DND-41 (cell line): ENCODE data around the gene ENTPD5.
"Not testable (repeated sequence)": the region's sequence is repeated elsewhere in the genome, so short reads cannot be mapped to it uniquely, and the experiment has no call there.

Experiments
- ATAC-seq: fragments of 200-7000 bp; cut with Tn5 transposase; 3 replicates; pipeline ENCODE4 v1.9.1; 2021; ENCODE audit warnings: low read depth; ENCODE audit not compliant: insufficient read depth
- DNase-seq: peaks from one replicate; pipeline ENCODE4 v3.0.0-alpha.2; 2020
- H2AFZ ChIP-seq: 2 replicates; pipeline ENCODE4 v1.6.0; 2012; ENCODE audit warnings: low read depth, low read length
- H3K27ac ChIP-seq: 2 replicates; pipeline ENCODE4 v1.5.1; 2012; ENCODE audit warnings: low read length, inconsistent platforms
- H3K27me3 ChIP-seq: fragments of 200-600 bp; sonication (generic); 2 replicates; pipeline ENCODE4 v1.6.0; 2012; ENCODE audit warnings: low read length, mild to moderate bottlenecking, inconsistent platforms; ENCODE audit not compliant: insufficient read depth, poor library complexity
- H3K36me3 ChIP-seq: 2 replicates; pipeline ENCODE4 v1.5.1; 2012; ENCODE audit warnings: low read length, inconsistent platforms; ENCODE audit not compliant: insufficient read depth
- H3K4me1 ChIP-seq: 2 replicates; pipeline ENCODE4 v1.5.1; 2012; ENCODE audit warnings: mild to moderate bottlenecking, low read length; ENCODE audit not compliant: insufficient read depth
- H3K4me2 ChIP-seq: 2 replicates; pipeline ENCODE4 v1.6.0; 2012; ENCODE audit warnings: mild to moderate bottlenecking, moderate library complexity, low read length, inconsistent platforms; ENCODE audit not compliant: insufficient read depth
- H3K4me3 ChIP-seq, 2 experiments: fragments of 200-600 bp in 1 of 2; shearing (Covaris generic) in 1 of 2; 2 replicates each; pipeline ENCODE4 v1.5.1; 2012 to 2016; ENCODE audit warnings: inconsistent platforms in 2 of 2, low read length in 2 of 2, mild to moderate bottlenecking in 2 of 2, low read depth in 1 of 2, moderate library complexity in 1 of 2
- H3K79me2 ChIP-seq: 2 replicates; pipeline ENCODE4 v1.6.0; 2012; ENCODE audit warnings: low read length, inconsistent platforms; ENCODE audit not compliant: insufficient read depth
- H3K9ac ChIP-seq: 2 replicates; pipeline ENCODE4 v1.6.0; 2012; ENCODE audit warnings: low read depth, mild to moderate bottlenecking, inconsistent platforms, low read length, moderate library complexity
- H3K9me3 ChIP-seq: 2 replicates; pipeline ENCODE4 v1.5.1; 2012; ENCODE audit warnings: low read length, moderate library complexity, mild to moderate bottlenecking, inconsistent platforms; ENCODE audit not compliant: insufficient read depth, severe bottlenecking
- H4K20me1 ChIP-seq: 2 replicates; pipeline ENCODE4 v1.6.0; 2012; ENCODE audit warnings: low read length; ENCODE audit not compliant: insufficient read depth
- CTCF ChIP-seq: IDR thresholded peaks from 2 replicates; pipeline ENCODE4 v1.5.1; 2012; ENCODE audit warnings: borderline replicate concordance, low read length, moderate library complexity, mild to moderate bottlenecking; ENCODE audit not compliant: poor library complexity, severe bottlenecking; ENCODE audit errors: extremely low read depth
- EZH2 ChIP-seq: IDR thresholded peaks from 3 replicates; pipeline ENCODE4 v1.6.1; 2012; ENCODE audit warnings: borderline replicate concordance, low read depth, mild to moderate bottlenecking, moderate library complexity, low read length, inconsistent platforms; ENCODE audit not compliant: severe bottlenecking

Gene ENTPD5

DNA sequence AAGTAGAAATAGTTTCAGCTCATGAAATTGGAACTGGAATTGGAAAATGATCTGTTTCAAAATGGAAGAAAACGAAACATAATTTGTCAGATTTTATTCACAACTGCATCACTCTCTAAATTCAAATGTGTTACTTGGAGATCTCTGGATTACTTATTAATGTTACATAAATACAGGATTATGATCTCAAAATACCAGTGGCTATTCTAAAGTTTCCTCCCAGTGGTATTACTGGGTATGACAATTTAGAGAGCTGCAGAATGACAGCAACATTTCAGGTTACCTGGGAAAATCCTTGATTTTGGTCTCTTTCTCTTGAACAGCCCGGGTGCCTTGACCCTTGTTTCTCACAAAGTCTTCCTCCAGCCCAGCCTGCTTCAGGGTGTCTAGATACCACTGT lies 83.4 kb downstream of the ENTPD5 start:
- DNase-seq (no peak), ATAC-seq (no peak)
- no peaks in the 10 kb centered on the region for H3K9me3 ChIP-seq
- TF ChIP-seq EZH2 (no peak), CTCF (peak; percentile 49)
- H3K9ac ChIP-seq, result no peak overlapping the region
- peaks cover 2% of the 10 kb centered on the region; the same call in 1 of the 2 replicates for H4K20me1 ChIP-seq
- peaks cover 45% of the 10 kb centered on the region for H3K36me3 ChIP-seq
- no peaks in the 10 kb centered on the region for H3K79me2 ChIP-seq
- H3K4me2 ChIP-seq, result no peak overlapping the region
- H3K27me3 ChIP-seq, result no peaks in the 10 kb centered on the region
- H3K4me3 ChIP-seq, result no peak overlapping the region
- no peak overlapping the region for H3K27ac ChIP-seq
- no peak overlapping the region for H2AFZ ChIP-seq
- no peaks in the 10 kb centered on the region for H3K4me1 ChIP-seq

DNA sequence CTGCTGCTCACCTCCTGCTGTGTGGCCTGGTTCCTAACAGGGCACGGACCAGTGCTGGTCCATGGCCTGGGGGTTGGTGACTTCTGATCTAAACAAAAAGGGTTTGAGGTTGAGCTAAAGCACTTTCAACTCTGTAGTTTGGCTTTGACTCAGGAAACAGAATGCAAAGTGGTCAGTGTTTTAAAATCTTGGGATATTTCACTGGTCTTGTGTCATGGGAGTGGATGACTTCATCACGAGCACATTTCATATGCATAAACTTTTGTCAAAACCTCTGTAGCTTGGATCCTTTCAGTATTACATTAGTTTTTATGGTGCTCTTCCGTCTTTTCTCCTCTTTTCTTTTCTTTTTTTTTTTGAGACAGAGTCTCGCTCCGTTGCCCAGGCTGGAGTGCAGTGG lies 94.8 kb downstream of the ENTPD5 start:
- Histone ChIP-seq H3K36me3 (peaks cover 87% of the 10 kb centered on the region), H3K27ac (no peak overlapping the region), H4K20me1 (no peaks in the 10 kb centered on the region), H3K9ac (no peak overlapping the region), H3K79me2 (no peaks in the 10 kb centered on the region), H3K9me3 (no peaks in the 10 kb centered on the region), H3K4me2 (no peak overlapping the region), H3K4me1 (no peaks in the 10 kb centered on the region), H3K27me3 (no peaks in the 10 kb centered on the region), H3K4me3 (no peak overlapping the region), H2AFZ (no peak overlapping the region)
- DNase-seq (no peak), ATAC-seq (no peak)
- no peak for TF ChIP-seq CTCF
- TF ChIP-seq EZH2, result no peak

- DNase-seq, H3K9me3 ChIP-seq, H4K20me1 ChIP-seq, H3K4me2 ChIP-seq, H3K9ac ChIP-seq, ATAC-seq, H3K4me1 ChIP-seq, H3K4me3 ChIP-seq, H2AFZ ChIP-seq, H3K27me3 ChIP-seq, H3K27ac ChIP-seq: not testable (repeated sequence)
- H3K79me2 ChIP-seq, result peaks cover 10% of the 10 kb centered on the region
- peaks cover 77% of the 10 kb centered on the region for H3K36me3 ChIP-seq
Observed at GRCh38 chr14:73919457-73919856, 99.6 kb downstream of the ENTPD5 start.

DNA sequence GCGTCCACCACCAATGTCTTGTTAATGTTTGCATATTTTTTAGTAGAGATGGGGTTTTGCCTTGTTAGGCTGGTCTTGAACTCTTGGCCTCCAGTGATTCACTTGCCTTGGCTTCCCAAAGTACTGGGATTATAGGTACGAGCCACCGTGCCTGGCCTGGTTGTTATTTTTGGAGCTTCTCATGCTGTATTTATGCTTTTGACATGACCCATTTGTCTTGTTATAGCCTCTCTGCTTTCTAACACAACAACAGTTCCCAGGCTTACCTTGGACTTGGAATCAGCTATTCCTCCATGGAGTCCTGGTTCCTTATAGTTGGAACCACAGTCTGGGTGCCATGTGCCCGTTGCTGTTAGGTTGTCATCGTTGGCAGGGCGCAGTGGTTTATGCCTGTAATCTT lies 102.8 kb downstream of the ENTPD5 start:
- TF ChIP-seq EZH2 (no peak), CTCF (no peak)
- no peaks in the 10 kb centered on the region for H3K9me3 ChIP-seq
- peaks cover 24% of the 10 kb centered on the region for H3K79me2 ChIP-seq
- H2AFZ ChIP-seq, result no peak overlapping the region
- H3K4me1 ChIP-seq, result no peaks in the 10 kb centered on the region
- H3K27me3 ChIP-seq, result no peaks in the 10 kb centered on the region
- DNase-seq (no peak), ATAC-seq (no peak)
- H4K20me1 ChIP-seq, result peaks cover 6% of the 10 kb centered on the region; the same call in 1 of the 2 replicates
- no peak overlapping the region for H3K27ac ChIP-seq
- no peak overlapping the region for H3K4me3 ChIP-seq
- H3K36me3 ChIP-seq, result peaks cover 76% of the 10 kb centered on the region
- H3K4me2 ChIP-seq, result no peak overlapping the region
- H3K9ac ChIP-seq, result no peak overlapping the region
